ENCODE measurements around the gene GTF2IRD1. TPM values are rescaled to one million over a fixed set of nuclear protein-coding genes. Genes with fewer than 3 reads are reported as not detected.
"Not testable (repeated sequence)": the region's sequence is repeated elsewhere in the genome, so short reads cannot be mapped to it uniquely, and the experiment has no call there.

The GTF2IRD1 gene
- polyA plus RNA-seq, 3 donors, result not detected

DNA sequence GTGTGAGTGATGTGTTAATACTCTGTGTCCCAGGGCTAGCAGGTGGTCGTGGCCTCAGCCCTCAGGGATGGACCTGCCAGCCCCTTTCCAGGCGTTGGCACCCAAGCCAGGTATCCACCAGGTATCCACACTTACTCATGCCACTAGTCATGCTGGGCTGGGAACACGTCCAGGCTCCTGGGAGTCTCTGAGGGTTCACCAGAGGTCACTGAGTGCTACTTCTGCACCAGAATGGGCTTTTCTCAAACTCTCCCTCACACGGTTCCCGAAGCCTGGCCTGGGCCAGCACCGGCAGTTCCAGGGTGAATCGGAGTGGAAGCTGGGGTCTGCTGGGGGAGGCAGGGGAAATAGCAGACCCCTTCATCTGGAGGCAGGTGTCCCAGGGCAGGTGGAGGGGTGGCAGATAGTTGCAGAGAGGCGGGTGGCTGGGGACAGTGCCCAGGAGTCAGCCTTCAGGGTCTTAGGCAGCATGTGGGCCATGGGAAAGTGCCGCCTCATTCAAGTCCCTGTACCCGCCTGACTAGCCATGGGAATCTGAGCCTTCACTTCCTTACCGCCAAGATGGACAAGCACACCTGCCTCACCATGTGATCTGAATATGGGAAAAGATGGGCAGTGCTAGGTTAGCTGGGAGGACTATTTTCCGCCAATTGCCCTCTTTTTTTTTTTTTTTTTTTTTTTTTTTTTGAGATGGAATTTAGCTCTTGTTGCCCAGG is 108.3 kb downstream of the GTF2IRD1 start:
- peaks cover 0 to 3% (median 2%) of the 10 kb centered on the region in 3 donors for H3K27me3 Mint-ChIP-seq (ENCODE audit: low read depth in 3 of 3)
- intact Hi-C loops (cut with micrococcal nuclease), result no loop called here
- WGBS (ENCODE audit: insufficient coverage), result 80% methylated on average over 2 of the region's 12 CpGs
- no peaks in the 10 kb centered on the region for H3K4me1 Mint-ChIP-seq
- no peak overlapping the region for H3K4me3 ChIP-seq (replicated peaks in 1 of 3; ENCODE audit: low read depth in 2 of 3, low read length in 3 of 3)
- H3K79me2 ChIP-seq (ENCODE audit: insufficient read depth, low read length), result no peaks in the 10 kb centered on the region
- no peaks in the 10 kb centered on the region for H4K20me1 ChIP-seq (ENCODE audit: insufficient read depth, low read length)
- no peak overlapping the region for H3K27ac ChIP-seq (ENCODE audit: low read depth in 1 of 2, low read length in 2 of 2)
- no peak overlapping the region for H3K9ac ChIP-seq (ENCODE audit: insufficient read depth, low read length, poor library complexity, severe bottlenecking)
- H3K36me3 Mint-ChIP-seq, result no peaks in the 10 kb centered on the region
- H3K4me2 ChIP-seq (replicated peaks; ENCODE audit: extremely low read depth, low read length, poor library complexity, severe bottlenecking), result no peak overlapping the region
- H3K9me3 ChIP-seq (replicated peaks in 1 of 2; ENCODE audit: control insufficient read depth in 1 of 2, insufficient read depth in 1 of 2, low read length in 2 of 2), result no peaks in the 10 kb centered on the region
- no peaks in the 10 kb centered on the region for H3K27me3 ChIP-seq (ENCODE audit: control insufficient read depth in 2 of 2, insufficient read depth in 2 of 2, low read length in 2 of 2)
- H2AFZ ChIP-seq (ENCODE audit: insufficient read depth, low read depth, low read length, poor library complexity, severe bottlenecking), result no peak overlapping the region
- no peak overlapping the region for H3K27ac Mint-ChIP-seq
- no peaks in the 10 kb centered on the region for H3K9me3 Mint-ChIP-seq
- no peaks in the 10 kb centered on the region for H3K36me3 ChIP-seq (replicated peaks in 1 of 2; ENCODE audit: control insufficient read depth in 1 of 2, insufficient read depth in 2 of 2, low read length in 2 of 2)
- TF ChIP-seq, protein P1, sequence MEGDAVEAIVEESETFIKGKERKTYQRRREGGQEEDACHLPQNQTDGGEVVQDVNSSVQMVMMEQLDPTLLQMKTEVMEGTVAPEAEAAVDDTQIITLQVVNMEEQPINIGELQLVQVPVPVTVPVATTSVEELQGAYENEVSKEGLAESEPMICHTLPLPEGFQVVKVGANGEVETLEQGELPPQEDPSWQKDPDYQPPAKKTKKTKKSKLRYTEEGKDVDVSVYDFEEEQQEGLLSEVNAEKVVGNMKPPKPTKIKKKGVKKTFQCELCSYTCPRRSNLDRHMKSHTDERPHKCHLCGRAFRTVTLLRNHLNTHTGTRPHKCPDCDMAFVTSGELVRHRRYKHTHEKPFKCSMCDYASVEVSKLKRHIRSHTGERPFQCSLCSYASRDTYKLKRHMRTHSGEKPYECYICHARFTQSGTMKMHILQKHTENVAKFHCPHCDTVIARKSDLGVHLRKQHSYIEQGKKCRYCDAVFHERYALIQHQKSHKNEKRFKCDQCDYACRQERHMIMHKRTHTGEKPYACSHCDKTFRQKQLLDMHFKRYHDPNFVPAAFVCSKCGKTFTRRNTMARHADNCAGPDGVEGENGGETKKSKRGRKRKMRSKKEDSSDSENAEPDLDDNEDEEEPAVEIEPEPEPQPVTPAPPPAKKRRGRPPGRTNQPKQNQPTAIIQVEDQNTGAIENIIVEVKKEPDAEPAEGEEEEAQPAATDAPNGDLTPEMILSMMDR (IDR thresholded peaks at IDR 0.05), result no peak
- no peak overlapping the region for H3K4me3 Mint-ChIP-seq
- H3K4me1 ChIP-seq (ENCODE audit: control insufficient read depth in 1 of 2, insufficient read depth in 2 of 2, low read length in 2 of 2), result no peaks in the 10 kb centered on the region
- DNase-seq, result no peak

- DNase-seq; H3K4me2 ChIP-seq (replicated peaks; ENCODE audit: extremely low read depth, low read length, poor library complexity, severe bottlenecking); H3K9me3 Mint-ChIP-seq; H3K79me2 ChIP-seq (ENCODE audit: insufficient read depth, low read length); H3K4me1 Mint-ChIP-seq; H3K9me3 ChIP-seq (replicated peaks in 1 of 2; ENCODE audit: control insufficient read depth in 1 of 2, insufficient read depth in 1 of 2, low read length in 2 of 2); H2AFZ ChIP-seq (ENCODE audit: insufficient read depth, low read depth, low read length, poor library complexity, severe bottlenecking); H3K27ac ChIP-seq (ENCODE audit: low read depth in 1 of 2, low read length in 2 of 2); H3K4me3 Mint-ChIP-seq; H4K20me1 ChIP-seq (ENCODE audit: insufficient read depth, low read length); H3K36me3 Mint-ChIP-seq; H3K4me1 ChIP-seq (ENCODE audit: control insufficient read depth in 1 of 2, insufficient read depth in 2 of 2, low read length in 2 of 2); H3K27me3 Mint-ChIP-seq (ENCODE audit: low read depth in 3 of 3); H3K9ac ChIP-seq (ENCODE audit: insufficient read depth, low read length, poor library complexity, severe bottlenecking); H3K4me3 ChIP-seq (replicated peaks in 1 of 3; ENCODE audit: low read depth in 2 of 3, low read length in 3 of 3); H3K36me3 ChIP-seq (replicated peaks in 1 of 2; ENCODE audit: control insufficient read depth in 1 of 2, insufficient read depth in 2 of 2, low read length in 2 of 2); H3K27ac Mint-ChIP-seq; H3K27me3 ChIP-seq (ENCODE audit: control insufficient read depth in 2 of 2, insufficient read depth in 2 of 2, low read length in 2 of 2); intact Hi-C loops (cut with micrococcal nuclease): not testable (repeated sequence)
- WGBS (ENCODE audit: insufficient coverage), result 100% methylated on average over 4 of the region's 6 CpGs
These were observed 109.9 kb downstream of the GTF2IRD1 start for GRCh38 chr7:74563639-74564038.

All from CD14-positive monocyte (primary cell).